GM12801 (cell line): Measurements from ENCODE around the gene BCKDK.

Experiments used
- CTCF ChIP-seq: IDR thresholded peaks from one replicate; pipeline ENCODE4 v1.5.1; 2011; ENCODE audit warnings: control low read depth; ENCODE audit not compliant: insufficient read length; ENCODE audit errors: extremely low read depth

Gene BCKDK

GRCh38 chr16:31107465-31107867 lies 720 bp upstream of the BCKDK start:
- TF ChIP-seq CTCF: no peak

GRCh38 chr16:31108794-31109558 lies 790 bp downstream of the BCKDK start:
- TF ChIP-seq CTCF: no peak

GRCh38 chr16:31109622-31110021 lies 1.4 kb downstream of the BCKDK start:
- TF ChIP-seq CTCF: no peak

- TF ChIP-seq CTCF: no peak
Observed at GRCh38 chr16:31110106-31111034, 2.2 kb downstream of the BCKDK start.

GRCh38 chr16:31111881-31112466 lies 3.8 kb downstream of the BCKDK start:
- no peak for TF ChIP-seq CTCF

- TF ChIP-seq CTCF: no peak
Observed at GRCh38 chr16:31112711-31113110, 4.5 kb downstream of the BCKDK start.
